ENCODE measurements around the gene CCP110. TPM values are rescaled to one million over a fixed set of nuclear protein-coding genes. Genes with fewer than 3 reads are reported as not detected.

Gene CCP110
- total RNA-seq, 1 donor from 2014 or later, result 14.7 TPM

DNA sequence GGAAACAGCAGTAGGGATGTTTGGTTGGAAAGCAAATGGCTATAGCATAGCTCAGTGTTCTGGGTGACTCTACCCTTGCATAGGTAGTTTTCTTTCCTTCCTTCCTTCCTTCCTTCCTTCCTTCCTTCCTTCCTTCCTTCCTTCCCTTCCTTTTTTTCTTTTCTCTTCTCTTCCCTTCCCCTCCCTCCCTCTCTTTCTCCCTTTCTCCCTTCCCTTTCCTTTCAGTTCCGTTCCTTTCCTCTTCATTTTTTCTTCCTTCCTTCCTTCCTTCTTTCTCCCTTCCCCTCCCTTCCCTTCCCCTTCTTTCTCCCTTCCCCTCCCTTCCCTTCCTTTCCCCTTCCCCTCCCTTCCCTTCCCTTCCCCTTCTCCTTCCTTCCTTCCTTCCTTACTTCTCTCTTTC, 33.1 kb upstream of the CCP110 start:
- Histone ChIP-seq H3K4me2 (ENCODE audit: low read length) (no peak overlapping the region), H3K4me3 (ENCODE audit: insufficient read depth, low read depth, low read length) (no peak overlapping the region), H3K9ac (ENCODE audit: low read length) (no peak overlapping the region), H4K20me1 (ENCODE audit: insufficient read depth, low read length) (no peaks in the 10 kb centered on the region), H3K4me1 (ENCODE audit: insufficient read depth, low read length) (no peaks in the 10 kb centered on the region), H3K9me3 (ENCODE audit: insufficient read depth, low read depth, low read length) (no peaks in the 10 kb centered on the region), H2AFZ (ENCODE audit: low read depth, low read length) (no peak overlapping the region), H3K79me2 (ENCODE audit: insufficient read depth, low read length) (no peaks in the 10 kb centered on the region), H3K36me3 (ENCODE audit: insufficient read depth, low read length) (no peaks in the 10 kb centered on the region), H3K27me3 (ENCODE audit: insufficient read depth, low read length) (no peaks in the 10 kb centered on the region), H3K27ac (ENCODE audit: low read depth, low read length) (no peak overlapping the region)
- no peak for DNase-seq (ENCODE audit: low read depth)
- Mint-ChIP-seq H3K9me3 (ENCODE audit: unreplicated experiment) (no peaks in the 10 kb centered on the region), H3K27me3 (ENCODE audit: low read depth, unreplicated experiment) (peaks cover 5% of the 10 kb centered on the region), H3K27ac (ENCODE audit: unreplicated experiment) (no peak overlapping the region), H3K36me3 (ENCODE audit: low read depth, unreplicated experiment) (peaks cover 4% of the 10 kb centered on the region), H3K4me3 (ENCODE audit: unreplicated experiment) (no peak overlapping the region), H3K4me1 (ENCODE audit: low read depth, unreplicated experiment) (no peaks in the 10 kb centered on the region)
- TF ChIP-seq EZH2 (IDR thresholded peaks at IDR 0.05; ENCODE audit: insufficient read depth, low read length), result no peak
- TF ChIP-seq, protein P1, sequence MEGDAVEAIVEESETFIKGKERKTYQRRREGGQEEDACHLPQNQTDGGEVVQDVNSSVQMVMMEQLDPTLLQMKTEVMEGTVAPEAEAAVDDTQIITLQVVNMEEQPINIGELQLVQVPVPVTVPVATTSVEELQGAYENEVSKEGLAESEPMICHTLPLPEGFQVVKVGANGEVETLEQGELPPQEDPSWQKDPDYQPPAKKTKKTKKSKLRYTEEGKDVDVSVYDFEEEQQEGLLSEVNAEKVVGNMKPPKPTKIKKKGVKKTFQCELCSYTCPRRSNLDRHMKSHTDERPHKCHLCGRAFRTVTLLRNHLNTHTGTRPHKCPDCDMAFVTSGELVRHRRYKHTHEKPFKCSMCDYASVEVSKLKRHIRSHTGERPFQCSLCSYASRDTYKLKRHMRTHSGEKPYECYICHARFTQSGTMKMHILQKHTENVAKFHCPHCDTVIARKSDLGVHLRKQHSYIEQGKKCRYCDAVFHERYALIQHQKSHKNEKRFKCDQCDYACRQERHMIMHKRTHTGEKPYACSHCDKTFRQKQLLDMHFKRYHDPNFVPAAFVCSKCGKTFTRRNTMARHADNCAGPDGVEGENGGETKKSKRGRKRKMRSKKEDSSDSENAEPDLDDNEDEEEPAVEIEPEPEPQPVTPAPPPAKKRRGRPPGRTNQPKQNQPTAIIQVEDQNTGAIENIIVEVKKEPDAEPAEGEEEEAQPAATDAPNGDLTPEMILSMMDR (IDR thresholded peaks at IDR 0.05; ENCODE audit: insufficient read depth, low read depth, low read length), result no peak
- no peak for FAIRE-seq

DNA sequence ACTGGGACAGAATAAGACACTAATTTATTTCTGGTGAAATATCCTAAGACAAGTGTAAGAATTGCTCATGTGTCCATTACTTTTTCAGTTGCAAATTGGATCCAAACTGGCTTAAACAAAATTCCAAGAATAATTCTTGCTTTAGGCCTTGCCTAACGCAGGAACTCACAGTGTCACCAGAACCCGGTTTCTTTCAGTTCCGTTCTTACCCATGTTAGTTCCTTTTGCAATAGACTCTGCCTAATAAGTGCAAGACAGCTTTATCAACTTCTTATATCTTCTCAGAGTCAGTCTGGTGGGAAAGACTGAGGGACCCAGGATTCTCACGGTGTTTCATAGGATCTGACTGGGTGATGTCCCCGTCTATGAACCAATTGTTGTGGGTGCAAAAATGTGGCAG, 26.6 kb upstream of the CCP110 start:
- Mint-ChIP-seq H3K4me1 (ENCODE audit: low read depth, unreplicated experiment) (no peaks in the 10 kb centered on the region), H3K27ac (ENCODE audit: unreplicated experiment) (no peak overlapping the region), H3K4me3 (ENCODE audit: unreplicated experiment) (no peak overlapping the region), H3K36me3 (ENCODE audit: low read depth, unreplicated experiment) (peaks cover 5% of the 10 kb centered on the region), H3K27me3 (ENCODE audit: low read depth, unreplicated experiment) (no peaks in the 10 kb centered on the region), H3K9me3 (ENCODE audit: unreplicated experiment) (no peaks in the 10 kb centered on the region)
- FAIRE-seq, result no peak
- H3K9me3 ChIP-seq (ENCODE audit: insufficient read depth, low read depth, low read length), result no peaks in the 10 kb centered on the region
- H3K4me1 ChIP-seq (ENCODE audit: insufficient read depth, low read length), result no peaks in the 10 kb centered on the region
- no peak overlapping the region for H3K4me2 ChIP-seq (ENCODE audit: low read length)
- H3K9ac ChIP-seq (ENCODE audit: low read length), result no peak overlapping the region
- TF ChIP-seq EZH2 (IDR thresholded peaks at IDR 0.05; ENCODE audit: insufficient read depth, low read length), result no peak
- TF ChIP-seq, protein P1 (IDR thresholded peaks at IDR 0.05; ENCODE audit: insufficient read depth, low read depth, low read length), result no peak
- H3K79me2 ChIP-seq (ENCODE audit: insufficient read depth, low read length), result no peaks in the 10 kb centered on the region
- peaks cover 4% of the 10 kb centered on the region for H3K36me3 ChIP-seq (ENCODE audit: insufficient read depth, low read length)
- no peak for DNase-seq (ENCODE audit: low read depth)
- H3K27me3 ChIP-seq (ENCODE audit: insufficient read depth, low read length), result no peaks in the 10 kb centered on the region
- no peak overlapping the region for H3K27ac ChIP-seq (ENCODE audit: low read depth, low read length)
- H2AFZ ChIP-seq (ENCODE audit: low read depth, low read length), result no peak overlapping the region
- H3K4me3 ChIP-seq (ENCODE audit: insufficient read depth, low read depth, low read length), result no peak overlapping the region
- H4K20me1 ChIP-seq (ENCODE audit: insufficient read depth, low read length), result peaks cover 5% of the 10 kb centered on the region

DNA sequence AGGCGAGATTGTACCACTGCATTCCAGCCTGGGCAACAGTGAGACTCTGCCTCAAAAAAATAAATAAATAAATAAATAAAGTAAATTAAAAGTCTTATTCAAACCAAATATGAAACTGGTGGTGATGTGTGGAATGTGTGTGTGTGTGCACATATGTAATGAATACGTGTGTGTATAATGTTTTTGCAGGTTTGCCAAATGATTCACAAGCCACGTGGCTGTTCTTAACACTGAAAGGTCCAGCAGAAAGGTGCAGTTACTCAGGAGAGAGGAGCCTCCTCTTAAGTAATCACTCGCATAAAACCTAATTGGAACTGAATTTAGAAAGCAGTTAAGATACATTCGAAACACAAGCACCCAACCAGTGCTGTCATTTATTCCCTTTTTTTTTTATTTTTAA, 24.7 kb upstream of the CCP110 start:
- H3K4me3 Mint-ChIP-seq (ENCODE audit: unreplicated experiment), result no peak overlapping the region
- H2AFZ ChIP-seq (ENCODE audit: low read depth, low read length), result no peak overlapping the region
- no peaks in the 10 kb centered on the region for H3K9me3 Mint-ChIP-seq (ENCODE audit: unreplicated experiment)
- no peaks in the 10 kb centered on the region for H3K4me1 ChIP-seq (ENCODE audit: insufficient read depth, low read length)
- no peaks in the 10 kb centered on the region for H3K9me3 ChIP-seq (ENCODE audit: insufficient read depth, low read depth, low read length)
- no peak overlapping the region for H3K4me2 ChIP-seq (ENCODE audit: low read length)
- no peaks in the 10 kb centered on the region for H3K4me1 Mint-ChIP-seq (ENCODE audit: low read depth, unreplicated experiment)
- H3K4me3 ChIP-seq (ENCODE audit: insufficient read depth, low read depth, low read length), result no peak overlapping the region
- peaks cover 9% of the 10 kb centered on the region for H3K36me3 Mint-ChIP-seq (ENCODE audit: low read depth, unreplicated experiment)
- H3K9ac ChIP-seq (ENCODE audit: low read length), result no peak overlapping the region
- no peaks in the 10 kb centered on the region for H3K79me2 ChIP-seq (ENCODE audit: insufficient read depth, low read length)
- H3K27me3 Mint-ChIP-seq (ENCODE audit: low read depth, unreplicated experiment), result no peaks in the 10 kb centered on the region
- peaks cover 15% of the 10 kb centered on the region for H3K36me3 ChIP-seq (ENCODE audit: insufficient read depth, low read length)
- peaks cover 19% of the 10 kb centered on the region for H4K20me1 ChIP-seq (ENCODE audit: insufficient read depth, low read length)
- no peak overlapping the region for H3K27ac ChIP-seq (ENCODE audit: low read depth, low read length)
- no peaks in the 10 kb centered on the region for H3K27me3 ChIP-seq (ENCODE audit: insufficient read depth, low read length)
- TF ChIP-seq EZH2 (IDR thresholded peaks at IDR 0.05; ENCODE audit: insufficient read depth, low read length), result no peak
- TF ChIP-seq, protein P1 (IDR thresholded peaks at IDR 0.05; ENCODE audit: insufficient read depth, low read depth, low read length), result no peak
- FAIRE-seq (no peak), DNase-seq (ENCODE audit: low read depth) (no peak)
- no peak overlapping the region for H3K27ac Mint-ChIP-seq (ENCODE audit: unreplicated experiment)
